SK-N-SH treated with all-trans-retinoic acid at 6 μM for 48 hours (cell line): ENCODE measurements around the gene KANSL1L.

Experiments
- ISL1 ChIP-seq: fragments of 250-450 bp; sonication (Bioruptor Pico); IDR thresholded peaks from 2 replicates; pipeline ENCODE4 v2.1.2; 2022; ENCODE audit warnings: mild to moderate bottlenecking, moderate library complexity
- TF ChIP-seq, protein P1 (sequence below): fragments of 250-450 bp; sonication (Bioruptor Pico); IDR thresholded peaks from 2 replicates; pipeline ENCODE4 v1.8.0; 2020; ENCODE audit warnings: mild to moderate bottlenecking, moderate library complexity, borderline replicate concordance

- TF ChIP-seq, protein P1, sequence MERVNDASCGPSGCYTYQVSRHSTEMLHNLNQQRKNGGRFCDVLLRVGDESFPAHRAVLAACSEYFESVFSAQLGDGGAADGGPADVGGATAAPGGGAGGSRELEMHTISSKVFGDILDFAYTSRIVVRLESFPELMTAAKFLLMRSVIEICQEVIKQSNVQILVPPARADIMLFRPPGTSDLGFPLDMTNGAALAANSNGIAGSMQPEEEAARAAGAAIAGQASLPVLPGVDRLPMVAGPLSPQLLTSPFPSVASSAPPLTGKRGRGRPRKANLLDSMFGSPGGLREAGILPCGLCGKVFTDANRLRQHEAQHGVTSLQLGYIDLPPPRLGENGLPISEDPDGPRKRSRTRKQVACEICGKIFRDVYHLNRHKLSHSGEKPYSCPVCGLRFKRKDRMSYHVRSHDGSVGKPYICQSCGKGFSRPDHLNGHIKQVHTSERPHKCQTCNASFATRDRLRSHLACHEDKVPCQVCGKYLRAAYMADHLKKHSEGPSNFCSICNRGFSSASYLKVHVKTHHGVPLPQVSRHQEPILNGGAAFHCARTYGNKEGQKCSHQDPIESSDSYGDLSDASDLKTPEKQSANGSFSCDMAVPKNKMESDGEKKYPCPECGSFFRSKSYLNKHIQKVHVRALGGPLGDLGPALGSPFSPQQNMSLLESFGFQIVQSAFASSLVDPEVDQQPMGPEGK: no peak
- TF ChIP-seq ISL1 (CRISPR knock-in tag): no peak
Measured at GRCh38 chr2:209976698-209977385, 194.4 kb downstream of the KANSL1L start.
